WTC11 (cell line): ENCODE data around the gene TNIP2. TPM values are rescaled to one million over a fixed set of nuclear protein-coding genes. Genes with fewer than 3 reads are reported as not detected.
A peak's percentile ranks its signal among the peaks of the same experiment; 100 is the strongest.

Experiments
- AR ChIP-seq: fragments of 250-450 bp; sonication (Bioruptor Pico); IDR thresholded peaks from 2 replicates; pipeline ENCODE4 v1.9.0; 2021; ENCODE audit warnings: mild to moderate bottlenecking
- ARID4B ChIP-seq: sonication (generic); formaldehyde crosslinking; IDR thresholded peaks from 2 replicates; pipeline ENCODE4 v1.8.0; 2023; ENCODE audit warnings: missing genetic modification reagents, mild to moderate bottlenecking, borderline replicate concordance
- E2F1 ChIP-seq: sonication (generic); formaldehyde crosslinking; IDR thresholded peaks from 2 replicates; pipeline ENCODE4 v1.8.0; 2022; ENCODE audit warnings: mild to moderate bottlenecking, missing genetic modification reagents
- E2F4 ChIP-seq: sonication (generic); formaldehyde crosslinking; IDR thresholded peaks from 2 replicates; pipeline ENCODE4 v1.8.1; 2022; ENCODE audit warnings: low read depth, mild to moderate bottlenecking, moderate library complexity, missing genetic modification reagents, borderline replicate concordance
- E2F5 ChIP-seq: sonication (generic); formaldehyde crosslinking; IDR thresholded peaks from 2 replicates; pipeline ENCODE4 v1.8.1; 2022; ENCODE audit warnings: mild to moderate bottlenecking, moderate library complexity, missing genetic modification reagents
- FOXP1 ChIP-seq: sonication (generic); formaldehyde crosslinking; IDR thresholded peaks from 2 replicates; pipeline ENCODE4 v1.8.0; 2022; ENCODE audit warnings: missing genetic modification reagents, mild to moderate bottlenecking, moderate library complexity, borderline replicate concordance
- FOXP4 ChIP-seq: sonication (generic); formaldehyde crosslinking; IDR thresholded peaks from 2 replicates; pipeline ENCODE4 v1.8.0; 2022; ENCODE audit warnings: mild to moderate bottlenecking, missing genetic modification reagents
- GRHL2 ChIP-seq: fragments of 250-450 bp; sonication (Bioruptor Pico); IDR thresholded peaks from 2 replicates; pipeline ENCODE4 v1.8.0; 2022; ENCODE audit warnings: mild to moderate bottlenecking, moderate library complexity; ENCODE audit not compliant: insufficient replicate concordance, severe bottlenecking
- HMGA2 ChIP-seq: fragments of 250-450 bp; sonication (Bioruptor Pico); IDR thresholded peaks from 2 replicates; pipeline ENCODE4 v1.4.0; 2021; ENCODE audit warnings: mild to moderate bottlenecking, moderate library complexity
- IRF2 ChIP-seq: sonication (generic); formaldehyde crosslinking; IDR thresholded peaks from 2 replicates; pipeline ENCODE4 v1.8.0; 2022; ENCODE audit warnings: low read depth, missing genetic modification reagents, borderline replicate concordance
- KAT7 ChIP-seq: sonication (generic); formaldehyde crosslinking; IDR thresholded peaks from 2 replicates; pipeline ENCODE4 v1.8.1; 2023; ENCODE audit warnings: missing genetic modification reagents, mild to moderate bottlenecking, borderline replicate concordance
- TCF7 ChIP-seq: sonication (generic); formaldehyde crosslinking; IDR thresholded peaks from 2 replicates; pipeline ENCODE4 v1.8.0; 2022; ENCODE audit warnings: mild to moderate bottlenecking, low read depth, missing genetic modification reagents, moderate library complexity
- ZNF281 ChIP-seq: sonication (generic); formaldehyde crosslinking; IDR thresholded peaks from 2 replicates; pipeline ENCODE4 v1.8.0; 2023; ENCODE audit warnings: mild to moderate bottlenecking, missing genetic modification reagents
- ZNF532 ChIP-seq: fragments of 250-450 bp; sonication (Bioruptor Pico); IDR thresholded peaks from 2 replicates; pipeline ENCODE4 v1.9.0; 2021; ENCODE audit warnings: mild to moderate bottlenecking, borderline replicate concordance
- ZNF671 ChIP-seq: fragments of 250-450 bp; sonication (Bioruptor Pico); IDR thresholded peaks from 2 replicates; pipeline ENCODE4 v1.8.0; 2021; ENCODE audit warnings: mild to moderate bottlenecking
- total RNA-seq: library from RNA; stranded (reverse); gene quantifications from 3 replicates; pipeline ENCODE4 v1.2.3, GENCODE V29; 2021

The TNIP2 gene
- total RNA-seq, 1 experiment from 2014 or later, result 44.4 TPM

GRCh38 chr4:2755821-2756690 lies at the start of gene TNIP2 (continued):
- TF ChIP-seq AR (no peak), KAT7 (CRISPR knock-in tag) (0 out of 2 replicates have a peak, but pooled peaks have one; percentile 73), IRF2 (CRISPR knock-in tag) (no peak), FOXP4 (peak; percentile 90; the same call in 1 of the 2 replicates), TCF7 (CRISPR knock-in tag) (peak; percentile 79; the same call in 1 of the 2 replicates), ZNF671 (CRISPR knock-in tag) (no peak), ZNF532 (no peak), E2F1 (CRISPR knock-in tag) (no peak), GRHL2 (CRISPR knock-in tag) (no peak), HMGA2 (CRISPR knock-in tag) (no peak), ZNF281 (CRISPR knock-in tag) (no peak), E2F4 (CRISPR knock-in tag) (peak; percentile 37; the same call in 1 of the 2 replicates), FOXP1 (peak; percentile 73), E2F5 (CRISPR knock-in tag) (peak; percentile 42; the same call in 1 of the 2 replicates), ARID4B (CRISPR knock-in tag) (0 out of 2 replicates have a peak, but pooled peaks have one; percentile 45)
